NCI-H2227 (cell line): ENCODE measurements around the gene PTPRN2.

Source experiments
- DNase-seq: peaks from one replicate; lab custom pipeline; 2025; ENCODE audit not compliant: unreplicated experiment; lab: John Stamatoyannopoulos, UW

Gene PTPRN2

DNA sequence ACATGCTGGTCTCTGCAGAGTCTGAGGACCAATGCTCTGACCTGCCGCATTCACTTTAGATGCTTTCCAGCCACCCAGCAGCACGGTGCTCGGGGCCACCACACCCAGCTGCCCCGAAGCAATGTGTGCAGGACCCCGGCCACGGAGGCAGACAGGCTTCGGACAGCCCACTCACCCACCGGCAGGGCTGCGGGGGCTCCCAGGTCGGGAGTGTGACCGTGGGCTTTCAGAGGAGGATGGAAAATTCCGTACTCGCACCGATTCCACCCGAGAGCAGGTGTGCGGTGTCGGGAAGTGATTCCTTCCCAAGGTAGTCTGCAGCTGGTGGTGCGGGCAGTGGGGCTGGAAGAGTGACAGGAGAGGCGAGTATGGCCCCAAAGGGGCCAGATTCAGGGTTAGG is 1059.9 kb downstream of the PTPRN2 start:
- DNase-seq: no peak

DNA sequence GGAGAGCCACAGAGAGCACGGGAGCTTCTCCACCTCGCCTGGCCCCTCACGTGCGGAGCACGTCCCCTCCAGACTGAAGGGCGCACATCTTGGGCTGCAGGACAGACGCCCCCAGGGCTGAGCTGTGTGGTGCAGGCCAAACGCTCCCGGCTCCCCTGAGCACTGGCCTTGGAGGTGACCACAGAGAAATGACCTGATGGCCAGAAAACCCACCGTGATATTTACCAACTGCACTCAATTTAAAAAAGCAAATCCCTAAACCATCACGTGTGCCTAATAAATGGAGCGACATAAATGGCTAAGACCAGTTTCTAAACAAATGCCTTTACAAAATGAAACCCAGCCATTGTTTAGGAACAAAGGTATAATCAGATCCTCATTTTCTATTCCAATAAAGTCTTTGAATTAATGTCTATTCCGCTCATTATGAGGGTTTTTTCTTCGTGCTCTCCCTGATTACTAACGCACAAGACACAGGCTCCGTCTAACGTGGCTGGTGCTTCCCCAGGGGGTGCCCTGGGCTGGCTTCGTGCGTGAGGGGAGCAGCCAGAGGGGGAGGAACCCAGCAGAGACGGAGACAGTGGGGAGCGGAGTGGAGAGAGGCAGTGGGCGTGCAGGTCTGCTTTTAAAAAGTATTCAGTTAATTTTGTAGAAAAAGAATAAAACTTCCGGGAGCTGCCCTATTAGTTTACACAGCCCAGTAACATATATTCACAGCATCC is 1060.5 kb downstream of the PTPRN2 start:
- no peak for DNase-seq

DNA sequence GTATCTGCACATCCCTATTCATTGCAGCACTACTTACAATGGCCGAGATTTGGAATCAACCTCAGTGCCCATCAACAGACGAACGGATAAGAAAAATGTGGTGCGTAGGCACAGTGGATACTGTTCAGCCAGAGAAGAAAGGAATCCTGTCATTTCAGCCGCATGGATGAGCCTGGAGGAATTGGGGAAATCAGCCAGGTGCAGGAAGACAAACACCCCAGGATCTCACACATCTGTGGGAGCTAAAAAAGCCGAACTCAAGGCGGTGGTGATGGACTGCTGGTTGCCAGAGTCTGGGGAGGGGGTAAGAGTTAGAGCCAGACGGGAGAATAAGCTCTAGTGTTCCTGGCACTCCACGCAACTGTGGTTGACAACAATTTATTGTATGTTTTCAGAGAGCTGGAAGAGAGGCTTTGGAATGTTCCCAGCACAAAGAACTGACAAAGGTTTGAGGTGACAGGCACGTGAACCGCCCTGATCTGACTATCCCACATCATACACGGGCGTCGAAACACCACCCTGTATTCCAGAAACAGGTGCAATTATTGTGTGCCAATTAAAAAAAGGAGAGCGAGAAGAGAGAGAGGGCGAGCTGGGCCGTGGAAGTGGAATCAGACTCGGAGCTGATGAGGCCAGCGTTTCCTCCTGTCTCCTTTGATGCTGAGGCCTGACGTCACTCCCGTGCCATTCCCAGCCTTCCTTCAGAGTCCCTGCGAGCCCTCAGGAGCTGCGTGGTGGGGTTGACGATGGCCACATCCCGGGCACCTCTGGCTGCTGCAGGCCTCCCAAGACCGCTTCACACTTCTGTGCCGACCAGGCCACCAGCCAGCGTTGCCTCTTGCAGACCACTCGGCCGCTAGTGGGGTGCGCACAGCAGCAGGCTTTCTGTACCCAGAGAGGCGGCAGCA is 1061.4 kb downstream of the PTPRN2 start:
- DNase-seq: no peak

DNA sequence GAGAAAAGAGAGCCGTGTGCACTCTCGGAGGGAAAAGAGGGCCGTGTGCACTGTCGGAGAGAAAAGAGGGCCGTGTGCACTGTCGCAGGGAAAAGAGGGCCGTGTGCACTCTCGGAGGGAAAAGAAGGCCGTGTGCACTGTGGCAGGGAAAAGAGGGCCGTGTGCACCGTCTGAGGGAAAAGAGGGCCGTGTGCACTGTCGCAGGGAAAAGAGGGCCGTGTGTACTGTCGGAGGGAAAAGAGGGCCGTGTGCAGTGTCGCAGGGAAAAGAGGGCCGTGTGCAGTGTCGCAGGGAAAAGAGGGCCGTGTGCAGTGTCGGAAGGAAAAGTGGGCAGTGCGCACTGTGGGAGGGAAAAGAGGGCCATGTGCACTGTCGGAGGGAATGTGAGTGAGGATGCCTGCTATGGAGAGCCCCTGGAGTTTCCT is 1062.1 kb downstream of the PTPRN2 start:
- no peak for DNase-seq

DNA sequence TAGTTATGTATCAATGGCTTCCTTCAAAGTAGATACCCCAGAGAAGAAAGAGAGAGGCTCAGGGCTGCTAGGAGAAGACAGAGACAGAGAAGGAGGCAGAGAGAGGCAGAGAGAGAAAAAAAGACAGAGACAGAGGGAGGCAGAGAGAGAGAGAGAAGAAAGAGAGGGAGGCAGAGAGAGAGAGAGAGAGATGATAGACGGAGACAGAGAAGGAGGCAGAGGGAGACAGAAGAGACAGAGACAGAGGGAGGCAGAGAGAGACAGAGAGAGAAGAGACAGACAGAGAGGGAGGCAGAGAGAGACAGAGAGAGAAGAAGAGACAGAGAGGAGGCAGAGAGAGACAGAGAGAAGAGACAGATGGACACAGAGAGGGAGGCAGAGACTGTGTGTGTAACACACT is 1062.9 kb downstream of the PTPRN2 start:
- no peak for DNase-seq

DNA sequence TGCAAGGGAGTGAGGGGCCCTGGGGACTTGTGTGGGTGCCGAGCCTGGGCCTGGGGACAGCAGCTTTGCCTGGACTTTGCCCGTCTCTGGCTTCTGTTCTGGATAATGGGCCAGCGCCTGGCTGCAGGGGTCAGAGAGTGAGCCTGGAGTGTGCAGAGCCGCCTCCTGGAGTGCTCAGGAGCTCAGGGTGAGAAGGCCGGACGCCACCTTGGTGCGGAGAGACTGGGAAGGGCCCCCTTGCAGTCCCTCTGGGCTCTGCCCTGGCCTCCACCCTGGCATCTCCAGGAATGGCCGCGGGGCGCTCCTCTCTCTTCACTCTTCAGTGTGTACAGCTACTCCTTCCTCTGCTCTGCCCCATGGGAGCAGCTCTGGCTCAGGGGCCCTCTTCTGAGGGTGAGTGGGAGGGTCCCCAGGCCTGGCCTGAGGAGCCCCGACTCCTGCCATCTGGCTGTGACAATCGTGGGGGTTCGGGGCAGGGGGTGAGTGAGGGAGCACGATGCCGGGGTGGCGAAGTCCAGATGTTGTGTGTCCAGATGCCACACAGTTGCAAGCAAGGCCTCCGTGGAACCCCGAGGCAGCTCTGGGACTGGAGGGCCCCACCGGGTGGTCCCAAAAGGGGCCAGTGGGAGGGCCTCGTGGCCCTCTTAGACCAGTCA is 1063.7 kb downstream of the PTPRN2 start:
- DNase-seq: no peak

DNA sequence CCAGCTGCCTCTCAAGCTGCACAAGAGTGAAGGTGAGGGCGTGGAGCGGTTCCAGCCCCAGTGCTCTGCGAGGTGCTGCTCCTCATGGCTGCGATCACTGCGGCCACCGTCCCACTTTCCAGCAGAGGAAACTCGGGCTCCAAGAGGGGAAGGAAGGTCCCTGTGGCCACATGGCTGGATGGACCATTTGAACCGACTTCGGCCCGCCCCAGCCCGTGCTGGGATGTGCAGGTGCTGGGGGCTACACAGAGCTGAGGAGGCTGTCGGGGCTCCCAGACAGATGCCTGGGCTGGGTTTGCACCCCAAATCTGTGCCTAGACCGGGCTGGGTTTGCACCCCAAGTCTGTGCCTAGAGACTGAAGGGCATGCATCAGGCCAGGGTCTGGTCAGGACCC is 1064.3 kb downstream of the PTPRN2 start:
- no peak for DNase-seq

DNA sequence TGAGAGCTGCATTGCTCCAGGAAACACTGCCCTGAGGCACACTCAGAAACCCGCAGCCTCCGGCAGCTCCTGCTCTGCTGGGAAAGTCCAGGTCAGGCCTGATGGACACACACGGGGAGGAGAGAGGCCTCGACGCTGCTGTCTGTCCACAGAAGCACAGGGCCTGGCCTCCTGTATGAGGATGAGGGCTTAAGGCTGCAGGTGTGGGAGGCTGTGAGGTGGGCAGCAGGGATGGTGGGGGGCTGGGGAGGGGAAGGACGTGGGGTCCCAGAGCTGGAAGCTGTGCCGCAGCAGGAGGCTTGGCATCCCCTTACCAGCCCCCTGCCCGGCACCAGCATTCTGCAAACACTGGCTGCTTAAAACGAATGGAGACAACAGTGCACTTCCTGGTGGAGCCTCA is 1064.7 kb downstream of the PTPRN2 start:
- DNase-seq: no peak

DNA sequence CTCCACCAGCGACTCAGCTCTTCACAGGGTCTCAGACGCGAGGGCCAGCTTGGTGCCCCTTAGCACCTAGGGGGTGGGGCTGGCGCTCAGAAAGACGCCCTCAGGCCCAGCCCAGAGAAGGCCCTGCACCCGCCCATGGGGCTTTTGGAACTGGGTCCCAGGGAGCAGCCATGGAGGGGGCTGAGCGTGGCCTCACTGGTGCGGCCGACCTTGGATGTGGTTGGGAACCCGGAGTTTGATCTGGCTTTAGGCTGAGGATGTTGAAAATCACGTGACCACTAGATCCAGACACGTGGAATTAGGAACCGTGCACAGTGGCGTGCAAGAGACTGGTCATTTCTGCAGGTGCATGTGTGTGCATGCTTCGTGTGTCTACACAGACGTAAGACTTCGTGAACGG is 1065.4 kb downstream of the PTPRN2 start:
- DNase-seq: no peak

DNA sequence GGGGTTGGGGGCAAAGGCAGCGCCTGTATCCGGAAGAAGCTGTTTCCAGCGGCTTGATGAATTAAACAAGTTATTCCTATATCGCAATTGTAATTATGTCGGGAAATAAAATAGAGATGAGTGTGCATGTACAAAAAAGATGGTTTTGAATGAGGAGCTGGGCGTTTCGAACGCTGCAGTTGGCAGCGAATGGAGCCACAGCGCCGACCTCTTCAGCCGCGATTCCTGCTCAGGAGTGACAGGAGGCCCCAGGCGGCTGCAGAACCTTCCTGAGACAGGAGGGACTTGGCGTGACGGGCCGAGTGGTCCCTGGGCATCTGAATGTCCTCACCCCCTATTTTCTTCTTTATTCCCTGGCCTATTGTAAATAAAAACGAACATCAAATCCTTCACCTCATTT is 1065.9 kb downstream of the PTPRN2 start:
- DNase-seq: no peak

DNA sequence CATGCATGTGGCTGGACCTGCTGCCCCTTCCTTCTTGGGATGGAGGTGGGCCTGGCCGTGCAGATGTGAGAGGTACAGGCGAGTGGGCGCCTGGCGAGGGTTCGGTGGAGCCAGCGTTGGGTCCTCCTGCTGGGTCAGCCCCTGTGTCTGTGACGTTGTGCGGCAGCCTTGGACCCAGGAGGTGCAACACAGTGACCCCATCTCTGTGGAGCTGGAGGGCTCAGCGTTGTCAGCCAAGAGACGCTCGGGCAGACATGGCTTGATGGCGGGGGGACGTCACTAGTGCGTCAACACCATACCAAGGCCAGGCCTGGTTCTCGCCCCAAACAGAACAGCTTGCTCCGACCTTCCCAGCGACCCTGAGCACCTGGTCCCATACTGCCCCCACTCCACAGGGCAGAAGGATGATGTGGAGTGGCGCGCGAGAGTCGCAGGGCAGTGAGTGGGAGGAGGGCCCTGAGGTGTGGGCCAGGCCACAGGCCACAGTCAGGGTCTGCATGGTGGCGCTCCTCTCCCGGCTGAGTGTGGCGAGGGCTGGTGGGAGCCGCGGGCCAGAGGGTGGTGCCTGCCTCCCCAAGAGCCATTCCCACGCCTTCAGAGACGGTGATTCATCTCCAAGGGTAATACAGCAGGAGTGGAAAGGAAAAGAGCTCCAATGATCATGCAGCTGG is 1066.4 kb downstream of the PTPRN2 start:
- no peak for DNase-seq

DNA sequence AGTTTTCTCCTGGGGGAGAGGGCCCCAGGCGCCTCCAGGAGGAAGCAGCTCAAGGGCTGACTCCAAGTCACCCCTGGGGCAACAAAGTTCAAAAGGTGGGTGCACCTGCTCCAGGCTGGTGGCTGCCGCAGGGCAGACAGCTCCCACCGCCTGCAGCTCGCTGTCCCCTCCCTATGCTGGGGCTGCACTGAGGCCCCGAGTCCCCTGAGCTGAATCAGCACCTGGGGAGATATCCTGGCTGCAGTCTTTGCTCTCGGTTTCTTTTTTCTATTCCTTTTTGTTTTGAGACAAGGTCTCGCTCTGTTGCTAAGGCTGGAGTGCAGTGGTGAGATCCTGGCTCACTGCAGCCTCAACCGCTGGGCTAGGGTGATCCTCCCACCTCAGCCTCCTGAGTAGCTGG is 1067.4 kb downstream of the PTPRN2 start:
- no peak for DNase-seq

DNA sequence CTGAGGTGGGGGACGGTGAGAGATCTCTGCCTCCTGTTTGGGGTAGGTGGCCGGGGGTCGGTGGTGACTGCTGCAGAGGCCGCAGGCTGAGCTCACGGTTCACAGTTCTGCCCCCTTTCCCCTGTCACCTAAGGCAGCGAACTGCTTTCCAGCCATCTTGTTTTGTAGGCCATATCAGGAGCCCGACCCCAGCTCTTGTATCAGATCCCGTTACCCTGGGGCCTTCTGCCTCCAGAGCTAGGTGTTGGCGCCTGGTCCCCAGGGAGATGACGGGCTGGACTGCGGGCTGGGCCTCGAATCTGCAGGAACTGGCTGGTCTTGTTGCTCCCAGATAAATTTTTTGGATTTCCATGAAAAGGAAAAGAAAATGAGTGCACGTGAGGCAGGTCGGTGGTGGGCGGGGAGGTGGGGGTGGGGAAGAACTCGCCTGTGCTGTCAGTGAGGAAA is 1067.8 kb downstream of the PTPRN2 start:
- DNase-seq: no peak

DNA sequence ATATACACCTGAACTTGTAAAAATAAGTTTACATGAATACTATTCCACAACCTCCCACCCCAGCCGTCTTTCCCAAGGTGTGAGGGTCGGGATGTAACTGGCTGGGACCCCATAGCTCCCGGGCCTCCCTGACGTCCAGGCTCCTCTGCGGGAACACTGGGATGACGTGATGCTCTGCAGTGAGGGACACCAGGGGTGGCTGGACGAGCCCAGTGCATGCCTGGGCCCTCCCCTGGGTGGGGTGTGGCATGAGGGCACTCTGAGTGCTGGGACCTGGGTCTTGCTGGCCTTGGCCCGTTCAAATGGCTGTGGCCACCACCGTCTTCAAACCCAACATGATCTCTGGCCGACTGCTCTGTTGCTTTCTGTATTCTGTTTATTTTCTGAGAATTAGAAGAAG is 1068.4 kb downstream of the PTPRN2 start:
- DNase-seq: no peak

DNA sequence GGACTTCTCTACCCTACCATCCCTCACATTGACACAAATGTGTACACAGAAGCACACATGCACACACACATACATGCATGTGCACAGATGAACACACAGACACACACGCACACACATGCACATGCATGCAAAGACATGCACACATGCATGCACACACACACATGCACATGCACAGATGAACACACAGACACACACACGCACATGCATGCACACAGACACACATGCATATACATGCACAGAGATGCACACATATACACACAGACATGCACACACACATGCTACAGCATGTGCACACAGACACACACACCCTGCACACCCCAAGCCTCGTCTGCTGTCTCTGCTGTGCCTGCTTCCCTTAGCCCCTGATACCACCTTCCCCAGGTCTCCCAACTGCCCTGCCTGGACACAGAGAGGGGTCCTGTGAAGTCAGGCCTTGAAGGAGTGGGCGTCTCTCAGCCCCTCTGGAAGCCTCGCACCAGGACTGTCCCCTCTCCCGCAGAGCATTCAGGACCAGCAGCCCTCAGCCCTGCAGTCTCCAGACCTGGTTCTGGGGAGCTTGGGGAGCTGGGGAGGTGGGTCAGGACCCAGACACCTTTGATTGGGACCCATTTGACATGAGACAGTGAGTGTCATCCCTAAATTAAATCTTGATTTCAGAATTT is 1069.0 kb downstream of the PTPRN2 start:
- DNase-seq: no peak

DNA sequence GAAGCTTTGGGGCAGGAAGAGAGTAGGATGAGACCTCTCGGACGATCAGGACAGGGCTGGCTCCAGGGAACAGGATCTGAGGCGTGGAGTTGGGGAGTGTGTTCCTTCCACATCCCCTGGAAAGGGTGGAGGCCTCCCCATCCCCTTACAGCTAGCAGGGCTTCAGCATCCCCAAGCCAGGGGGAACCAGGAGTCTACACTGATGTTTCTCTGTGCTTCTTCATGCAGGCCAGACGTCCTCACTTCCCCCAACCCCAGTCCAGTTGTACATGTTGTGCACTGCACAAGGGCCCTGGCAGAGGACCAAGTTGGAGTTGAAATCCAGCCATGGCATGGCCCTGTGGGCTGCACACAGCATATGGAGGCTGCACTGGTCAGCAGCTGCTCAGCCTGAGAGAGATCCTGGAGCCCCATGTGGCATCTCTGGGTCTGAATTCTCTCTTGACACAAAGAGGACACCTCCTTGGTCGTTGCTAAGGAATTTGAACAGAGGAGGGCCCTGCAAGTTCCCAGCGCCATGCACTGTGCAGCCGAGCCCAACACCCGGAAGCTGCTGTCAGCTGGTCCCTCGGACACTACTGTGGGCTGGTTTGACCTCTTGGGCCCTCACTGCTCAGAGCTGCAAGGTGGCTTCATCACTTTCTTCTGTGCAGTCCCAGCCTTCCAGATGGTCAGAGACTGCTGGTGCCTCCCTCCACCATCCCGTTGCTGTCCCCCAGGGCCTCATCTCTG is 1069.7 kb downstream of the PTPRN2 start:
- DNase-seq: no peak

DNA sequence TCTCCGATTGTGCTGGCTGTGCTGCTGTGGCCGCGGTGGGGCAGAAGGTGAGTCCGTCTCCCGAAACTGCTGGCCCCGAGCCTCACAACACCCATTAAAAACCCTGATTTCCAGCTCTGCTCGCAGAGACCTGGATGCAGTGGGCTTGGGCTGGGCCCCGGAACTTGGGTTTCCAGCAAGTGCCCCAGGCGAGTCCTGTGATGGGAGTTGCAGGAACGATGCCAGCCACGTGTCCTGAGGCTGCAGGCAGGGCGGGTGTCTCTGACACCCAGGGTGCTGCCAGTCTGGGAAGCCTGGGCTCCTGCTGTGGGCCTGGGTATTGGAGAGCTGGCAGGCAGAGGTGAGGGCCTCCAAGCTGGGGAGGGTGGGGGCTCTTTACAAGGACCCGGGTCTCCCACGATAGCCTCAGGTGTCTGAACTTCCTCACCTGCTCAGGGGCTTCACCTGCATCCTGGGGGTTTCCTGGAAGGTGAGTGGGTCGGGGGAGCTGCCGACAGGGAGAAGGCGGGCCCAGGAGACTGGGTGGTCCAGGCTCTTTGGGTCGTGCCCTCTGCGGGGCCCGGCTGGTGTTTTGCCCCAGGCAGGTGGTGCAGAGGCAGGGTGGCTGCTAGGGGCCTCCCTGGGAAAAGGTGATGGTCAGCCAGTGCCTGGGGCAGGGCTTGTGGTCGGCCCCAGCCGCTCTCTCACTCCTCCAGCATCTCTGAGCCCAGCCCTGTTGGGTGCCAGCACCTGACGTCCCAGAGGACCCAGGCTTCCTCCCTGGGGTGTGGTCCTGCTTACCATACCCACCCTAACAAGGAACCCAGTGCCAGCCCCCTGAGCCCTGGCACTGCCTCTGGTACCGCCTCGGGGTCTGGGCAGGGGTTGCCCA is 1070.5 kb downstream of the PTPRN2 start:
- DNase-seq: no peak

DNA sequence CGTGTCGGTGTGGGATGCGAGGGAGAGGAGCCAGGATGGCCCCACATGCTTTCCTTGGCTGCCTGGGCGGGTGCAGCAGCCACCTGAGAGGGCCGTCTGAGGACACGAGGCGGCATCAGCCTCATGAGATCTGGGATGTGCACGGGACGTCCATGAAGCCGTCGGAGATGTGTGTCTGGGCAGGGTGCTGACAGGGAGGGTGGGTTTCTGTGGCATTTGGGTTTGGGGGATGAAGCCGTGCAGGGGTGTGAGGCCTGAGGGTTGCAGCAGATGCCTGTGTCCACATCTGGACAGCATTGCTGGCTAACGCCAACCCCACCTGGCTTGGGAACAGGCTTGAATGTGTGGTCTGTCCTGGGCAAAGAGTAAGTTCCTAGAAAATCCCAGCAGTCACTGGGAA is 1071.3 kb downstream of the PTPRN2 start:
- no peak for DNase-seq
